K562 (cell line): Measurements from ENCODE around the gene HK1. TPM values are rescaled to one million over a fixed set of nuclear protein-coding genes. Genes with fewer than 3 reads are reported as not detected.

ENCODE experiments used
- ATAC-seq: fragments of 200-7000 bp; cut with Tn5 transposase; 3 replicates; pipeline ENCODE4 v1.9.1; 2020; ENCODE audit warnings: moderate library complexity
- BruUV-seq: library from RNA; stranded (reverse); fragments of 400-500 nt; replicated peaks from 2 replicates; lab custom pipeline; 2021; lab: Mats Ljungman, UMichigan
- CTCF ChIA-PET: fragments of 300-600 bp; formaldehyde crosslinking; extraction: SDS; loops from one replicate; lab custom pipeline; 2021; ENCODE audit warnings: low intra/inter-chr PET ratio; lab: Yijun Ruan, JAX
- POLR2A ChIA-PET: fragments of 300-600, 350-650 bp; sonication (Branson Sonifier 250); formaldehyde crosslinking; extraction: SDS; loops from one replicate; lab custom pipeline; 2021; ENCODE audit warnings: antibody characterized with exemption, inconsistent platforms; lab: Yijun Ruan, JAX
- DNase-seq, 4 experiments: peaks; one replicate each; pipeline versions ENCODE4 v3.0.0 to v3.0.0-alpha.2; 2011 to 2018; ENCODE audit warnings: low spot score in 3 of 4, mixed read lengths in 3 of 4; ENCODE audit errors: extremely low read depth in 1 of 4
- FAIRE-seq: peaks from 2 replicates; lab custom pipeline; 2011; peaks lifted over from hg19 to GRCh38; lab: Jason Lieb, UNC
- H2AFZ ChIP-seq: 2 replicates; pipeline ENCODE4 v1.6.0; 2011; ENCODE audit warnings: low read depth, low read length, control low read depth, inconsistent platforms
- H3K27ac ChIP-seq: fragments of 200-600 bp; 3 replicates; pipeline ENCODE4 v1.8.0; 2011; ENCODE audit warnings: low read depth, mild to moderate bottlenecking, control low read depth, inconsistent platforms, low read length, moderate library complexity, mixed read lengths; ENCODE audit errors: extremely low read depth
- H3K27me3 ChIP-seq, 2 experiments: fragments of 300-600 bp in 1 of 2; 2 replicates in 1 of 2; 3 replicates in 1 of 2; pipeline versions ENCODE4 v1.6.0 to v1.8.0; 2011; ENCODE audit warnings: inconsistent platforms in 2 of 2, low read length in 2 of 2, mild to moderate bottlenecking in 1 of 2, mixed read lengths in 1 of 2, moderate library complexity in 1 of 2; ENCODE audit not compliant: control insufficient read depth in 2 of 2, insufficient read depth in 2 of 2
- H3K36me3 ChIP-seq: fragments of 300-600 bp; 3 replicates; pipeline ENCODE4 v1.8.0; 2011; ENCODE audit warnings: mild to moderate bottlenecking, low read length, inconsistent platforms; ENCODE audit not compliant: control insufficient read depth, insufficient read depth
- H3K4me1 ChIP-seq, 2 experiments: fragments of 200-600 bp in 1 of 2; replicated peaks in 1 of 2; 2 replicates in 1 of 2; 3 replicates in 1 of 2; pipeline versions ENCODE4 v1.5.1 to v1.8.0; 2011; ENCODE audit warnings: inconsistent platforms in 2 of 2, low read length in 2 of 2, mild to moderate bottlenecking in 1 of 2, mixed read lengths in 1 of 2, moderate library complexity in 1 of 2; ENCODE audit not compliant: control insufficient read depth in 2 of 2, insufficient read depth in 2 of 2
- H3K4me2 ChIP-seq: 2 replicates; pipeline ENCODE4 v1.6.1; 2011; ENCODE audit warnings: low read length, control low read depth, inconsistent platforms, mixed read lengths; ENCODE audit not compliant: insufficient read depth
- H3K4me3 ChIP-seq: fragments of 200-600 bp; sonication (generic), shearing (Covaris generic); 2 replicates; pipeline ENCODE4 v1.5.1; 2016; ENCODE audit warnings: control low read depth, inconsistent platforms
- H3K79me2 ChIP-seq: fragments of 200-600 bp; 3 replicates; pipeline ENCODE4 v1.8.0; 2011; ENCODE audit warnings: low read length, inconsistent platforms; ENCODE audit not compliant: control insufficient read depth, insufficient read depth
- H3K9ac ChIP-seq, 2 experiments: 2 replicates each; pipeline versions ENCODE4 v1.6.0 to v1.6.1; 2011; ENCODE audit warnings: low read depth in 2 of 2, low read length in 2 of 2, control low read depth in 1 of 2, inconsistent platforms in 1 of 2, mild to moderate bottlenecking in 1 of 2, mixed read lengths in 1 of 2; ENCODE audit not compliant: insufficient read depth in 1 of 2
- H3K9me1 ChIP-seq: one replicate; pipeline ENCODE4 v1.6.0; 2011; ENCODE audit warnings: inconsistent platforms, mild to moderate bottlenecking, low read length, moderate library complexity; ENCODE audit not compliant: control insufficient read depth, insufficient read depth
- H3K9me3 ChIP-seq: replicated peaks from 2 replicates; pipeline ENCODE4 v1.5.1; 2011; ENCODE audit warnings: low read depth, low read length, inconsistent platforms; ENCODE audit not compliant: control insufficient read depth, insufficient read depth
- H4K20me1 ChIP-seq: replicated peaks from 2 replicates; pipeline ENCODE4 v1.6.1; 2011; ENCODE audit warnings: low read length, inconsistent platforms, mixed read lengths; ENCODE audit not compliant: control insufficient read depth, insufficient read depth
- ESRRA ChIP-seq: fragments of 450-650 bp; IDR thresholded peaks from 2 replicates; pipeline ENCODE4 v1.6.1; 2014; ENCODE audit warnings: low read depth, mild to moderate bottlenecking, moderate library complexity, borderline replicate concordance
- EZH2 ChIP-seq: IDR thresholded peaks from 2 replicates; pipeline ENCODE4 v1.6.1; 2012; ENCODE audit warnings: low read depth, mild to moderate bottlenecking, inconsistent platforms, low read length, borderline replicate concordance
- MYBL2 ChIP-seq, 2 experiments: fragments of 450-650 bp in 1 of 2; sonication (generic) in 1 of 2; formaldehyde crosslinking in 1 of 2; IDR thresholded peaks; 2 replicates each; pipeline versions ENCODE4 v1.6.1 to v1.8.1; 2017 to 2022; ENCODE audit warnings: borderline replicate concordance in 1 of 2, inconsistent platforms in 1 of 2, low read depth in 1 of 2, mild to moderate bottlenecking in 1 of 2, missing genetic modification reagents in 1 of 2, moderate library complexity in 1 of 2
- NFYB ChIP-seq: IDR thresholded peaks from 2 replicates; pipeline ENCODE4 v1.6.1; 2011; ENCODE audit warnings: mild to moderate bottlenecking, moderate library complexity; ENCODE audit not compliant: insufficient read length; ENCODE audit errors: extremely low read depth
- RERE ChIP-seq: sonication (generic); formaldehyde crosslinking; IDR thresholded peaks from 2 replicates; pipeline ENCODE4 v1.8.0; 2023; ENCODE audit warnings: missing genetic modification reagents, mild to moderate bottlenecking, borderline replicate concordance
- XRCC5 ChIP-seq: fragments of 200-400 bp; formaldehyde crosslinking; IDR thresholded peaks from 2 replicates; pipeline ENCODE4 v1.6.1; 2017; ENCODE audit warnings: low read depth, mild to moderate bottlenecking, low read length
- whole genome bisulfite sequencing: fragments of 100-300 bp; shearing (Covaris generic); methylation state at CpG from one replicate; pipeline ENCODE4 v1.1.6; 2016; ENCODE audit warnings: low coverage, mixed read lengths; ENCODE audit not compliant: insufficient coverage; ENCODE audit errors: missing lambda C conversion rate; 5-methylcytosine and 5-hydroxymethylcytosine counted together
- in situ Hi-C: fragments of 300-500 bp; cut with MboI; formaldehyde crosslinking; loops from 4 replicates; pipeline ENCODE4 v1.15.0; 2018; ENCODE audit warnings: inconsistent platforms, mixed read lengths
- intact Hi-C: fragments of 100-400 bp; cut with micrococcal nuclease; formaldehyde crosslinking; loops from 2 replicates; pipeline ENCODE4 v1.14.2; 2022
- polyA plus RNA-seq, 8 experiments: library from polyadenylated mRNA; depleted of rRNA in 4 of 8; stranded (reverse) in 5 of 8; unstranded in 3 of 8; fragments of >200 nt; fragmentation: Nextera tagmentation in 2 of 8; fragmentation: Illumina TruSeq in 1 of 8; extraction: Ambion mirVana in 2 of 8; extraction: Trizol in 1 of 8; gene quantifications; 2 replicates each; pipeline versions ENCODE4 v1.2.1 to v1.2.3, GENCODE V29; 2011 to 2014; ENCODE audit warnings: inconsistent platforms in 1 of 8, missing spikeins in 1 of 8
- total RNA-seq, 7 experiments: library from RNA; depleted of rRNA in 6 of 7; stranded (reverse); fragments of >200 nt in 6 of 7; fragmentation: Illumina TruSeq in 2 of 7; extraction: Trizol in 2 of 7; gene quantifications; 2 replicates each; pipeline versions ENCODE4 v1.2.1 to v1.2.3, GENCODE V29; 2011 to 2021; ENCODE audit warnings: low replicate concordance in 1 of 7
- TF ChIP-seq, protein P1 (sequence below), 3 experiments: fragments of 200-800 bp in 1 of 3; sonication (Bioruptor generic) in 1 of 3; sonication (generic) in 1 of 3; formaldehyde crosslinking in 1 of 3; IDR thresholded peaks; 2 replicates each; pipeline versions ENCODE4 v1.6.1 to v1.8.0; 2016 to 2022; ENCODE audit warnings: mild to moderate bottlenecking in 2 of 3, missing compliant biosample characterization in 2 of 3, missing genetic modification characterization in 2 of 3, missing genetic modification reagents in 1 of 3

The HK1 gene
- total and polyA plus RNA-seq, 9 of the 15 experiments (the other 6 are each of a cell fraction or from before 2014, with no cell fraction given), result 29.2 to 444 (median 193) TPM

- no peak for TF ChIP-seq RERE (CRISPR knock-in tag)
Measured at GRCh38 chr10:69318867-69319727, 40.8 kb downstream of the HK1 start (continued).

- BruUV-seq, result no TSS peak
- Histone ChIP-seq H3K36me3 (peaks cover 30% of the 10 kb centered on the region; the same call in 2 of the 3 replicates), H3K27ac (peak overlapping the region; percentile 67), H3K9me3 (no peaks in the 10 kb centered on the region), H4K20me1 (peaks cover 49% of the 10 kb centered on the region), H2AFZ (peak overlapping the region; percentile 34; the same call in 1 of the 2 replicates), H3K9ac (peak overlapping the region; percentile 70 to 91), H3K4me1 (peaks cover 44 to 51% of the 10 kb centered on the region in 2 experiments; a peak in 4 of 5 replicates), H3K4me2 (peak overlapping the region; percentile 100), H3K27me3 (no peaks in the 10 kb centered on the region; a peak in 1 of 5 replicates), H3K4me3 (peak overlapping the region; percentile 61), H3K79me2 (peaks cover 99% of the 10 kb centered on the region), H3K9me1 (peaks cover 6% of the 10 kb centered on the region)
- ChIA-PET POLR2A (interaction anchor here (0.6 to 8.8 kb wide), 5 partner anchors 8 to 1231 kb away, joined by 3 to 92 read pairs (median 4); no protein-coding TSS in a partner anchor), CTCF (no interaction called here)
- WGBS, result 14% methylated on average over 9 of the region's 9 CpGs
- no peak for TF ChIP-seq NFYB
- peak; percentile 73 for TF ChIP-seq ESRRA
- TF ChIP-seq XRCC5, result peak; percentile 9; the same call in 1 of the 2 replicates
- TF ChIP-seq, protein P1, sequence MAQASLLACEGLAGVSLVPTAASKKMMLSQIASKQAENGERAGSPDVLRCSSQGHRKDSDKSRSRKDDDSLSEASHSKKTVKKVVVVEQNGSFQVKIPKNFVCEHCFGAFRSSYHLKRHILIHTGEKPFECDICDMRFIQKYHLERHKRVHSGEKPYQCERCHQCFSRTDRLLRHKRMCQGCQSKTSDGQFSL (CRISPR knock-in tag; IDR thresholded peaks at IDR 0.05), result no peak
- TF ChIP-seq, protein P1 (tag; IDR thresholded peaks at IDR 0.05), result 0 out of 4 replicates have a peak, but pooled peaks of 1 of the 2 experiments have one; percentile 41
- TF ChIP-seq EZH2, result no peak
- no peak for TF ChIP-seq MYBL2 (IDR thresholded peaks at IDR 0.05; ENCODE audit: low read depth)
- TF ChIP-seq MYBL2 (CRISPR knock-in tag; IDR thresholded peaks at IDR 0.05; ENCODE audit: borderline replicate concordance), result no peak
- no peak for ATAC-seq
- DNase-seq, result no peak
- no peak for FAIRE-seq
- intact Hi-C loops, result loop anchor here (5.0 kb wide), 1 partner anchor 1433 kb away; no protein-coding TSS in a partner anchor
- in situ Hi-C loops, result no loop called here
Measured at GRCh38 chr10:69319841-69320316, 41.6 kb downstream of the HK1 start.
